Hepatocyte (in vitro differentiated cells): Measurements from ENCODE around the gene BGN.

ENCODE experiments used
- CTCF ChIP-seq: fragments of 200-600 bp; sonication (generic); IDR thresholded peaks from 2 replicates; pipeline ENCODE4 v1.5.1; 2016; ENCODE audit warnings: antibody characterized with exemption, mild to moderate bottlenecking; ENCODE audit not compliant: poor library complexity
- EZH2 ChIP-seq: fragments of 200-600 bp; sonication (generic); IDR thresholded peaks from 2 replicates; pipeline ENCODE4 v1.6.1; 2016; ENCODE audit warnings: antibody characterized with exemption, mild to moderate bottlenecking, borderline replicate concordance
- EZH2phosphoT487 ChIP-seq: fragments of 200-600 bp; sonication (generic); IDR thresholded peaks from one replicate; pipeline ENCODE4 v1.6.1; 2018; ENCODE audit warnings: antibody characterized with exemption, mild to moderate bottlenecking, low read depth, moderate library complexity; ENCODE audit not compliant: unreplicated experiment, severe bottlenecking

GRCh38 chrX:153499876-153500275 is 5.1 kb downstream of the BGN start:
- TF ChIP-seq CTCF (no peak), EZH2 (no peak), EZH2phosphoT487 (no peak)
